Gastroesophageal sphincter (tissue), 3 donors: Measurements from ENCODE around the gene PRMT6.

Experiments used
- CTCF ChIP-seq, 4 experiments: fragments of 200-600 bp in 2 of 4; fragments of 450-650 bp in 2 of 4; sonication (generic) in 1 of 4; IDR thresholded peaks; one replicate each; pipeline ENCODE4 v1.5.1; 2017 to 2019; ENCODE audit warnings: antibody characterized with exemption in 4 of 4, mild to moderate bottlenecking in 2 of 4, moderate library complexity in 2 of 4
- EP300 ChIP-seq: sonication (generic); formaldehyde crosslinking; IDR thresholded peaks from one replicate; pipeline ENCODE4 v1.6.1; 2017; ENCODE audit warnings: antibody characterized with exemption, mild to moderate bottlenecking
- POLR2A ChIP-seq, 2 donors: fragments of 450-650 bp; IDR thresholded peaks; one replicate each; pipeline ENCODE4 v1.6.1; 2017; ENCODE audit warnings: antibody characterized with exemption in 2 of 2, mild to moderate bottlenecking in 2 of 2, moderate library complexity in 1 of 2
- POLR2AphosphoS5 ChIP-seq: sonication (generic); formaldehyde crosslinking; IDR thresholded peaks from one replicate; pipeline ENCODE4 v1.6.1; 2017; ENCODE audit warnings: antibody characterized with exemption

- no peak for TF ChIP-seq CTCF (IDR thresholded peaks at IDR 0.05)
- no peak for TF ChIP-seq POLR2AphosphoS5
- no peak for TF ChIP-seq POLR2A (IDR thresholded peaks at IDR 0.05)
- TF ChIP-seq EP300, result no peak
Measured at GRCh38 chr1:107091418-107091817, 34.9 kb downstream of the PRMT6 start.
